Measurements from ENCODE around the gene PTPN4. TPM values are rescaled to one million over a fixed set of nuclear protein-coding genes. Genes with fewer than 3 reads are reported as not detected.

PTPN4 gene
- total RNA-seq, 1 experiment from 2014 or later, result 80.5 TPM

GRCh38 chr2:120028795-120029194 is 269.1 kb downstream of the PTPN4 start:
- no peaks in the 10 kb centered on the region for H3K23me2 ChIP-seq (ENCODE audit: insufficient read length, low read depth, low read length, poor library complexity, severe bottlenecking)
- TF ChIP-seq, protein P1, sequence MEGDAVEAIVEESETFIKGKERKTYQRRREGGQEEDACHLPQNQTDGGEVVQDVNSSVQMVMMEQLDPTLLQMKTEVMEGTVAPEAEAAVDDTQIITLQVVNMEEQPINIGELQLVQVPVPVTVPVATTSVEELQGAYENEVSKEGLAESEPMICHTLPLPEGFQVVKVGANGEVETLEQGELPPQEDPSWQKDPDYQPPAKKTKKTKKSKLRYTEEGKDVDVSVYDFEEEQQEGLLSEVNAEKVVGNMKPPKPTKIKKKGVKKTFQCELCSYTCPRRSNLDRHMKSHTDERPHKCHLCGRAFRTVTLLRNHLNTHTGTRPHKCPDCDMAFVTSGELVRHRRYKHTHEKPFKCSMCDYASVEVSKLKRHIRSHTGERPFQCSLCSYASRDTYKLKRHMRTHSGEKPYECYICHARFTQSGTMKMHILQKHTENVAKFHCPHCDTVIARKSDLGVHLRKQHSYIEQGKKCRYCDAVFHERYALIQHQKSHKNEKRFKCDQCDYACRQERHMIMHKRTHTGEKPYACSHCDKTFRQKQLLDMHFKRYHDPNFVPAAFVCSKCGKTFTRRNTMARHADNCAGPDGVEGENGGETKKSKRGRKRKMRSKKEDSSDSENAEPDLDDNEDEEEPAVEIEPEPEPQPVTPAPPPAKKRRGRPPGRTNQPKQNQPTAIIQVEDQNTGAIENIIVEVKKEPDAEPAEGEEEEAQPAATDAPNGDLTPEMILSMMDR (conservative IDR thresholded peaks at IDR 0.05), result no peak
- H3K14ac ChIP-seq (ENCODE audit: insufficient read depth, low read length), result no peak overlapping the region
- H4K91ac ChIP-seq (ENCODE audit: insufficient read length, low read depth, low read length), result no peak overlapping the region
- H3K27ac Mint-ChIP-seq, result peak overlapping the region in 1 of 3 experiments; percentile 10; a peak in 1 of 7 replicates
- no peak overlapping the region for H2BK15ac ChIP-seq (ENCODE audit: low read depth, low read length)
- H3K27me3 ChIP-seq (ENCODE audit: insufficient read depth, low read length), result no peaks in the 10 kb centered on the region
- no peak overlapping the region for H3K4me2 ChIP-seq (ENCODE audit: insufficient read depth, insufficient read length, low read length)
- H4K20me1 ChIP-seq (ENCODE audit: control insufficient read depth, insufficient read depth, insufficient read length), result no peaks in the 10 kb centered on the region
- no peak overlapping the region for H3K56ac ChIP-seq (ENCODE audit: insufficient read length, low read depth, low read length)
- H3K36me3 Mint-ChIP-seq (ENCODE audit: insufficient read depth in 1 of 3, low read depth in 3 of 3), result peaks cover 28 to 47% (median 36%) of the 10 kb centered on the region in 3 experiments
- H3K18ac ChIP-seq (ENCODE audit: insufficient read length, low read depth, low read length), result no peak overlapping the region
- H3K9ac ChIP-seq (ENCODE audit: extremely low read depth, insufficient read length, low read length), result no peak overlapping the region
- H4K5ac ChIP-seq (ENCODE audit: insufficient read length, low read depth, low read length), result no peak overlapping the region
- no peak overlapping the region for H2BK5ac ChIP-seq (ENCODE audit: insufficient read length, low read length)
- no peaks in the 10 kb centered on the region for H3K9me3 ChIP-seq (ENCODE audit: control insufficient read depth, low read depth, low read length)
- H2BK12ac ChIP-seq (ENCODE audit: insufficient read length, low read depth, low read length), result no peak overlapping the region
- no peak overlapping the region for H2BK120ac ChIP-seq (ENCODE audit: low read depth, low read length, poor library complexity, severe bottlenecking)
- no peak for DNase-seq
- no peak overlapping the region for H2AK5ac ChIP-seq (ENCODE audit: insufficient read length, low read length)
- no peak overlapping the region for H3K4ac ChIP-seq (ENCODE audit: low read depth, low read length)
- no peak overlapping the region for H3K4me3 Mint-ChIP-seq
- H3K27ac ChIP-seq (ENCODE audit: insufficient read length, low read depth, low read length), result no peak overlapping the region
- WGBS (ENCODE audit: extremely low coverage, insufficient read length, low lambda C conversion rate), result no CpG with 5 or more reads among the region's 5 CpGs
- H3K27me3 Mint-ChIP-seq (ENCODE audit: low read depth), result no peaks in the 10 kb centered on the region
- H2BK20ac ChIP-seq (ENCODE audit: low read depth, low read length, poor library complexity, severe bottlenecking), result no peak overlapping the region
- peaks cover 20 to 26% of the 10 kb centered on the region in 2 experiments for H3K9me3 Mint-ChIP-seq
- H3T11ph ChIP-seq (ENCODE audit: low read length), result no peak overlapping the region
- peaks cover 1% of the 10 kb centered on the region; the same call in 1 of the 2 replicates for H3K79me2 ChIP-seq (ENCODE audit: insufficient read depth, low read length)
- H3K23ac ChIP-seq (ENCODE audit: insufficient read length, low read depth, low read length), result no peak overlapping the region
- peaks cover 2% of the 10 kb centered on the region for H3K79me1 ChIP-seq (ENCODE audit: insufficient read depth, low read depth, low read length, poor library complexity, severe bottlenecking)
- no peak overlapping the region for H2AFZ ChIP-seq (ENCODE audit: low read length)
- peaks cover 5% of the 10 kb centered on the region; the same call in 1 of the 2 replicates for H3K4me1 ChIP-seq (ENCODE audit: insufficient read depth, low read length)
- peaks cover 11 to 22% of the 10 kb centered on the region in 2 experiments for H3K4me1 Mint-ChIP-seq
- H4K8ac ChIP-seq (replicated peaks; ENCODE audit: insufficient read length, low read depth, low read length), result no peak overlapping the region
